Skeletal muscle cell (primary cell): Measurements from ENCODE around the gene HTRA2.

ENCODE experiments used
- DNase-seq: peaks from one replicate; pipeline ENCODE4 v3.0.0-alpha.2; 2010; ENCODE audit warnings: low read depth
- H3K4me3 ChIP-seq: 2 replicates; pipeline ENCODE4 v1.5.1; 2011; ENCODE audit warnings: low read depth, mild to moderate bottlenecking, control low read depth, low read length, moderate library complexity

HTRA2 gene

GRCh38 chr2:74576211-74576862 is 46.6 kb downstream of the HTRA2 start:
- no peak for DNase-seq
- no peak overlapping the region for H3K4me3 ChIP-seq

DNA sequence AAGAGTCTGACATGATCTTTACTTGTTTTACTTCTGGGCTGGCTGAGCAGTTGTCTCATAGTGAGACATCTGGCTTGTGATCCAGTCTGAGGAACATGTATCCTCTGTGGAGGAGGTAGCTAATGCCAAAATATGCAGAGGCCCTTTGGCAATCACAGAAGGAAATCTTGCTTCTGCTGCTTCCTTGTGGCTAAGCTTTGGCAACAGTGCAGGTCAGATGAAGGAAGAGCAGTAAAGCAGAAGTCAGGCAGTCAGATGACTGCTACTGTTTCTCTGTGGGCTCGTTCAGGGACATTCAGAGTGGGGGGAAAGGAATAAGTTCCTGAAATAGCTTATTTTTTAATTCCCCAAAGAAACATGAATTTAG is 47.1 kb downstream of the HTRA2 start:
- DNase-seq: peak; percentile 73
- H3K4me3 ChIP-seq: no peak overlapping the region

GRCh38 chr2:74577448-74577847 is 47.7 kb downstream of the HTRA2 start:
- no peak overlapping the region for H3K4me3 ChIP-seq
- no peak for DNase-seq

DNA sequence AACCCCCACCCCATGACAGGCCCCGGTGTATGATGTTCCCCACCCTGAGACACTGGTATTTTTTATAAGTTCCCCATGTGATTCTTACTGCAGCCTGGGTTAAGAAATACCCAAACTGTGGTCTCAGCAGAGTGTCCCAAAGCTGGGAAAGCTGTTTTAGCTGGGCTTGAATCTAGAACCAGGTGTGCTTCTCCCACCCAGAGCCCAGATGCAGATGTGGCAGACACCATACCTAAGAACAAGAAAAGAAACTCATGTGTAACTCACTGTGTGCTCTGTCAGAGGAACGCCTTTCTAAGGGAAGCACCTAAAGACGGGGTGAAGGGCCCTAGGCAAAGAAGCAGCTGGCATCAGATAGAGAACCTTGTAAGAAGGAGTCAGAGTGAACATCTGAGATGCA is 48.7 kb downstream of the HTRA2 start:
- no peak overlapping the region for H3K4me3 ChIP-seq
- no peak for DNase-seq

- DNase-seq: no peak
- no peak overlapping the region for H3K4me3 ChIP-seq
These were observed 51.7 kb downstream of the HTRA2 start for GRCh38 chr2:74581463-74581862.

DNA sequence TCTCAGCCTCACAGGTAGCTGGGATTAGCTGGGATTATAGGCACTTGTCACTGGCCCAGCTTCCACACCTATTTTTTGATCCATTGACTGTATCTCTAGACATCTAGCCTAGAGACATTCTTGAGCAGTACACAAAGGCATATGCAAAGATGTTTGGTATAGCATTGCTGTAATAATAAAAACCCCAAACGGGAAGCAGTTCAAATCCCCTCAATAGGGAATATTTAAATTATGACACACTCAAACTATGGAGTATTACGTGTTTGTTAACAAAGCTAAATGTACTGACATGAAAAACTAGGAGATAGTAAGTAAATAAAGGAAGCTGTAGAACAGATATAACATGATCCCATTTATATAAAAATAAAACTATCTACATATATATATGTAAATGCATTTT is 52.5 kb downstream of the HTRA2 start:
- H3K4me3 ChIP-seq: no peak overlapping the region
- DNase-seq: no peak
